Stimulated activated CD4-positive, alpha-beta T cell treated with anti-CD3 and anti-CD28 coated beads, Interleukin-12 subunit alpha, Interleukin-12 subunit beta, amount 100 ng/mL, for 24 hours (primary cell): ENCODE results near the gene IQCN.

Experiments
- DNase-seq, 2 experiments: peaks; one replicate each; pipeline ENCODE4 v3.0.0-alpha.2; 2020; ENCODE audit warnings: low read depth in 2 of 2

IQCN gene

GRCh38 chr19:18306888-18307260 lies 32.6 kb upstream of the IQCN start:
- no peak for DNase-seq

GRCh38 chr19:18306209-18306887 lies 32.1 kb upstream of the IQCN start:
- DNase-seq, result no peak

DNA sequence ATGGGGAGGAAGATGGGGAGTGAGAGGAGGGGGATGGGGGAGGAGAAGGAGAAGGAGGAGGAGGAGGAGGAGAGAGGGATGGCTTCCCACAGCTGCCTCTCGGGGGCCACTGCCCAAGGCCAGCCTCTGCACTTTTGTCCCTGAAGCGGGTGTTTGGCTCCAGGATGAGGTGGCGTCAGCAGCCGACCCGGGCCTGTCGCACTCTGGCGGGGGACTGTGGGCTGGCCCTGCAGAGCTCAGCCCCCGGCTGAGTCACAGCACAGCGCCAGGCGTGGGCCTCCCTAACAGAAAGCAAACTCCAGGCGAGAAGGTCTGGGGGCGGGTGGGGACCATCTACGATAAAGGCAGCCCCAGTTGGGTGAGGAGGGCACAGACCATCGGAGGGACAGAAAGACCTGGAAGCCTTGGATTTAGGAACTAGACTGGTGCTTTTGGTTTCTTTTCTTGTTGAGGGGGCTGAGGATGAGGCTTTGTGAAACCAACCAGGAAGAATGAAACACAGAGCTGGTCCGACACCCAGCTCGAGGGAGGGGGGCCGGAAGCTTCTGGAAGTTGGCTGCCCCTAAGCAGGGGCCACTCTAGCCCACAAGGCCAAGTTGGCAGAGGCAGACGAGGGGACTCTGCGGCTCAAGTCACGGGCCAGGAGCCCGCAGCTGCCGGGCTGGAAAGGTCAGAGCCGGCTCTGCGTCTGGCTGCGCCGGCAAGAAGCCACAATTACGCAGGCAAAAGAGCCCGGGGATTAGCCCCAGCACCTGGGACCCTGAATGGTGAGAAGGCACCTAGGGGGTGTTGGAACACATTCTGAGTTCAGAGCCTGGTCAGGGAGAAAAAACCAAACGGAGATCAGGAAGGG lies 30.4 kb upstream of the IQCN start:
- peak; percentile 70 to 78 for DNase-seq

DNA sequence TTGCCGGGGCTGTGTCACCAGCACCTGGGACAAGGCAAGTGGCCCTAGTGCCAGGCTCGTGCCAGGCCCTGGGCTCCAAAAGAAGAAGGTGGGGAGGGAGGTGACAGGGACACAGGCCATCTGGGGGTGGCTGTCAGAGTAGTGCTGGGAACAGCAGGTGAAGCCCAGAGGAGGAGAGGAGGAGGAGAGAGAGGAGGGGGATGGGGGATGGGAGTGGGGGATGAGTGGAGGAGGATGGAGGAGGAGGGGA lies 29.9 kb upstream of the IQCN start:
- no peak for DNase-seq

GRCh38 chr19:18301718-18302111 lies 27.5 kb upstream of the IQCN start:
- DNase-seq, result no peak

DNA sequence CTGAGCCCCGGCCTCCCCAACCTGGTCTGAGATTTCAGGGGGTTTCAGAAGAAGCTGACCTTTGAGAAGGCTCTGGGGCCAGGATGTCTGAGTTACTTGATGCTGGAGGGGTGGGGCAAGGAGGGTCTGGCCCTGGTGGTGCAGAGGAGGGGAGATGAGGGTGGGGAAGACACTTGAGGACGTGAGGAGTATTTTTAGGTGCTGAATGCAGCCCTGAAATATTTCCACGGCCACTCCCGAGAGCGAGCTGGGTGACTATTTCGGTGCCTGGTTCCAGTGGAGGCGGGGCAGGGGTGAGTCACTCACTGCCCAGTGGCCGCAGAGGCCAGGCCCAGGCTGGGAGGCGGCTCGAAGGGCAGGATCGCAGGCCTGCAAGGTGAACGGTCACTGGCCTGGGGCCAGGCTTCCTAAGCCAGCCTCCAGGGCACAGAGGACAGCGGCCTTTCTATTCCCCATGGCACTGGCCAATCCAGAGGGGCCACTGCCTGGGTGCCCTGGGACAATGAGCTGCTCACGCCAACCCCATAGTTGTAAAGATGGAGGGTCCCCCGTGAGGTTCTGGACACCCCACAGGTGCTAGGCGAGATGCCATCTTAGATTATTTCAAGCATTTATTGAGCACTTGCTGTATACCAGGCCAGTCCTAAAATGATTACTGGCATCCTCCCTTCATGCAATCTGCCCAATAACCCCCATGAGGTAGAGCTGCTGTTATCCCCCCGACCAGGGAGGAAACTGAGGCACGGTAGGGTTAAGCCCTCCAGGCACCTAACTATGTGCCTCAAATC lies 26.9 kb upstream of the IQCN start:
- no peak for DNase-seq

GRCh38 chr19:18299654-18300053 lies 25.4 kb upstream of the IQCN start:
- no peak for DNase-seq

- DNase-seq, result no peak
These were observed 24.3 kb upstream of the IQCN start for GRCh38 chr19:18298601-18299000.

GRCh38 chr19:18297308-18297707 lies 23.1 kb upstream of the IQCN start:
- DNase-seq, result no peak

DNA sequence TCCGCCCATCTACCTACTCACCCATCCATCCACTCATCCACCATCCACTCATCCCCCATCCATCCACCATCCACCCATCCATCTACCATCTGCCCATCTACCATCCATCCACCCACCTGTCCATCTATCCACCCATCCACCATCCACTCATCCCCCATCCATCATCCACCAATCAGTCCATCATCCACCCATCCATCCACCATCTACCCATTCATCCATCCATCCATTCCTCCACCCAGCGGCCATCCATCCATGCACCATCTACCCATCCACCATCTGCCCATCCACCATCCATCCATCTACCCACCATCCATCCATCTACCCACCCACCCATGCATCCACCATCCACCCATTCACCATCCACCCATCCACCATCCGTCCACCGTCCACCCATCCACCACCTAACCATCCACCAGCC lies 20.8 kb upstream of the IQCN start:
- no peak for DNase-seq

- peak; percentile 71 to 92 for DNase-seq
These were observed 20.2 kb upstream of the IQCN start for GRCh38 chr19:18294467-18294864.

DNA sequence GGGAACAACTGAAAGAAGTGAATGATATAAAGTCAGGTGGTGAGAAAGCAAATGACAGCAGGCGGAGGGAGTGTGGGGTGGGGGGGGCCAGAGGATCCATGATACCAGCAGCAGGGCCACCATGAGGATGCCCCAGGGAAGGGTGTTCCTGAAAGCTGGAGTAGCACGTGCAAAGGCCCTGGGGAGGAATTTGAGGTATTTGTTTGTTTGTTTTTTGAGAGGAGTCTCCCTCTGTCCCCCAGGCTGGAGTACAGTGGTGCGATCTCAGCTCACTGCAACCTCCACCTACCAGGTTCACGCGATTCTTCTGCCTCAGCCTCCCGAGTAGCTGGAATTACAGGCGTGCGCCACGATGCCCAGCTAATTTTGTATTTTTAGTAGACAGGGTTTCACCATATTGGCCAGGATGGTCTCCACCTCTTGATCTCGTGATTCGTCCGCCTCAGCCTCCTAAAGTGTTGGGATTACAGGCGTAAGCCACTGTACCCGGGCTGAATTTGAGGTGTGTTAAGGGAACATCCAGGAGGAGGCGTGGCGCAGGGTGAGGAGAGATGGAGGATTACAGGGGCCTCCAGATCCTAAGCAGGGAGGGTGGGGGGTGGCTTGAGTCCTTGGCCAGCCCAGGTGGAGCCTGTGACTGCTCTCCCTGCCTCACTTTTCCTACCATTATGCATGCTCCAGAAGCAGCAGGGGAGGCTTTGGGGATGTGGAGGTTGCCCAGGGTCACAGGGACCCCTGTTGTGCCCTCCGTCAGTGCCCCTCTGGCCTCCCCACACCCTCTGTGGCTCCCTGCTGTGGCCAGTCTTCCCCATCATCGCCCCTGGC lies 19.6 kb upstream of the IQCN start:
- DNase-seq, result no peak

GRCh38 chr19:18292810-18293641 lies 18.8 kb upstream of the IQCN start:
- DNase-seq, result peak in 1 of 2 experiments; percentile 65

- DNase-seq, result no peak
These were observed 18.2 kb upstream of the IQCN start for GRCh38 chr19:18292462-18292809.

GRCh38 chr19:18291590-18292461 lies 17.6 kb upstream of the IQCN start:
- DNase-seq, result peak in 1 of 2 experiments; percentile 88

- no peak for DNase-seq
These were observed 16.8 kb upstream of the IQCN start for GRCh38 chr19:18291019-18291524.

GRCh38 chr19:18290302-18291018 lies 16.2 kb upstream of the IQCN start:
- DNase-seq, result peak; percentile 62 to 92

DNA sequence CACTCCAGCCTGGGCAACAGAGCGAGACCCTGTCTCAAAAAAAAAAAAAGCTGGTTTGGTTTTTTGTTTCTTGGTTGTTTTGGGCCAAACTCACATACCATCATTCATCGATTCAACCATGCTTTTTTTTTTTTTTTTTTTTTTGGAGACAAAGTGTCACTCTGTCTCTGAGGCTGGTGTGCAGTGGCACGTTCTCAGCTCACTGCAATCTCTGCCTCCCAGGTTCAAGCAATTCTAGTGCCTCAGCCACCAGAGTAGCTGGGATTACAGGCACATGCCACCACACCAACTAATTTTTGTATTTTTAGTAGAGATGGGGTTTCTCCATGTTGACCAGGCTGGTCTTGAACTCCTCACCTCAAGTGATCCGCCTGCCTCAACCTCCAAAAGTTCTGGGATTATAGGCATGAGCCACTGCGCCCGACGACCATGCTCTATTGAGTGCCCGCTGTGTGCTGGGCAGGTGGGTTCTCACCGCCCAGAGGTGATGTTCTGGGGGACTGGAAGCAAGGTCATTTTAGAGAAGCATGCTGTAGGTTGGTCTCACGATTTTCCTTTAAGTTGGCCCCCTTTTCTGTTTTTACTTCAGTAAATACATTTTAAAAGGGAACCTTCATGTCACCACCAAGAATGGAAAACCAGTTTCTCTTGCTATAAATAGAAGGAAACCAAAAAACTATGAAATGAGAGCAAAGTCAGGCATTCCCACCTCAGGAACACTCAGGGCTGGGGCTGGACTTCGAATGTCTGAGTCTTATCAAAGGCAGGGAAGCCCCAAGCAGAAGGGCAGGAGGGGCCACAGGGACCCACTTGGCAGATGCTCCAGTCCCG lies 15.4 kb upstream of the IQCN start:
- no peak for DNase-seq
